IMR-90 (cell line): Measurements from ENCODE around the gene ABCB4. TPM values are rescaled to one million over a fixed set of nuclear protein-coding genes. Genes with fewer than 3 reads are reported as not detected.

ENCODE experiments used
- ATAC-seq: fragments of 200-7000 bp; cut with Tn5 transposase; 2 replicates; pipeline ENCODE4 v1.9.1; 2020; ENCODE audit warnings: low read depth, mild to moderate bottlenecking, moderate library complexity
- BruUV-seq: library from RNA; stranded (reverse); fragments of 400-500 nt; replicated peaks from 2 replicates; lab custom pipeline; 2021; lab: Mats Ljungman, UMichigan
- CTCF ChIA-PET: fragments of 300-600 bp; formaldehyde crosslinking; extraction: SDS; loops from one replicate; lab custom pipeline; 2021; ENCODE audit warnings: antibody characterized with exemption; lab: Yijun Ruan, JAX
- POLR2A ChIA-PET: fragments of 300-600 bp; sonication (Branson Sonifier 250); formaldehyde crosslinking; loops from one replicate; lab custom pipeline; 2022; ENCODE audit warnings: antibody characterized with exemption; ENCODE audit not compliant: unreplicated experiment; lab: Charles Lee
- DNase-seq: peaks from one replicate; pipeline ENCODE4 v3.0.0; 2013
- H2AFZ ChIP-seq: replicated peaks from 2 replicates; pipeline ENCODE3; 2013; ENCODE audit warnings: low read length, mild to moderate bottlenecking; ENCODE audit not compliant: poor library complexity
- H2AK5ac ChIP-seq: 2 replicates; pipeline ENCODE4 v1.6.1; 2013; ENCODE audit warnings: low read depth, low read length, inconsistent platforms
- H2AK9ac ChIP-seq: replicated peaks from 2 replicates; pipeline ENCODE3; 2013; ENCODE audit warnings: mild to moderate bottlenecking, low read depth, low read length, moderate library complexity; ENCODE audit not compliant: poor library complexity
- H2BK120ac ChIP-seq: 2 replicates; pipeline ENCODE4 v1.6.1; 2013; ENCODE audit warnings: low read depth, low read length, inconsistent platforms
- H2BK15ac ChIP-seq: 3 replicates; pipeline ENCODE4 v1.6.1; 2013; ENCODE audit warnings: low read depth, low read length, inconsistent platforms
- H2BK20ac ChIP-seq: 2 replicates; pipeline ENCODE4 v1.6.1; 2013; ENCODE audit warnings: low read depth, mild to moderate bottlenecking, inconsistent platforms, low read length, moderate library complexity
- H2BK5ac ChIP-seq: 2 replicates; pipeline ENCODE4 v1.6.1; 2013; ENCODE audit warnings: mild to moderate bottlenecking, low read depth, low read length, inconsistent platforms; ENCODE audit not compliant: poor library complexity, severe bottlenecking
- H3K14ac ChIP-seq: replicated peaks from 2 replicates; pipeline ENCODE4 v1.6.1; 2013; ENCODE audit warnings: low read depth, low read length, inconsistent platforms
- H3K18ac ChIP-seq: 2 replicates; pipeline ENCODE4 v1.6.1; 2013; ENCODE audit warnings: low read depth, low read length, control low read depth
- H3K23ac ChIP-seq: 2 replicates; pipeline ENCODE4 v1.6.1; 2013; ENCODE audit warnings: low read depth, low read length, inconsistent platforms
- H3K27ac ChIP-seq: 2 replicates; pipeline ENCODE4 v1.5.1; 2013; ENCODE audit warnings: mild to moderate bottlenecking, control low read depth, low read length; ENCODE audit not compliant: insufficient read depth
- H3K27me3 ChIP-seq: 2 replicates; pipeline ENCODE4 v1.6.1; 2013; ENCODE audit warnings: low read length; ENCODE audit not compliant: control insufficient read depth, insufficient read depth
- H3K36me3 ChIP-seq: 2 replicates; pipeline ENCODE4 v1.6.1; 2013; ENCODE audit warnings: low read length, mixed read lengths; ENCODE audit not compliant: control insufficient read depth, insufficient read depth
- H3K4ac ChIP-seq: 2 replicates; pipeline ENCODE4 v1.6.1; 2013; ENCODE audit warnings: low read depth, low read length, inconsistent platforms
- H3K4me1 ChIP-seq: 2 replicates; pipeline ENCODE4 v1.6.1; 2013; ENCODE audit warnings: low read length, mixed read lengths; ENCODE audit not compliant: control insufficient read depth, insufficient read depth
- H3K4me2 ChIP-seq: 2 replicates; pipeline ENCODE4 v1.6.1; 2013; ENCODE audit warnings: low read depth, mild to moderate bottlenecking, control low read depth, low read length, moderate library complexity
- H3K4me3 ChIP-seq: 2 replicates; pipeline ENCODE4 v1.5.1; 2013; ENCODE audit warnings: low read depth, mild to moderate bottlenecking, control low read depth, low read length, moderate library complexity; ENCODE audit not compliant: insufficient read depth
- H3K56ac ChIP-seq: 2 replicates; pipeline ENCODE4 v1.6.1; 2013; ENCODE audit warnings: low read length, inconsistent platforms; ENCODE audit not compliant: insufficient read depth; ENCODE audit errors: extremely low read depth
- H3K79me1 ChIP-seq, 2 experiments: 2 replicates each; pipeline ENCODE4 v1.6.1; 2013; ENCODE audit warnings: low read length in 2 of 2, inconsistent platforms in 1 of 2, low read depth in 1 of 2
- H3K9ac ChIP-seq: 2 replicates; pipeline ENCODE4 v1.6.1; 2013; ENCODE audit warnings: low read depth, low read length, control low read depth
- H3K9me1 ChIP-seq: 2 replicates; pipeline ENCODE4 v1.6.1; 2013; ENCODE audit warnings: low read length, inconsistent platforms; ENCODE audit not compliant: insufficient read depth
- H3K9me3 ChIP-seq: 2 replicates; pipeline ENCODE4 v1.6.1; 2013; ENCODE audit warnings: low read length; ENCODE audit not compliant: control insufficient read depth, insufficient read depth
- H4K20me1 ChIP-seq: 2 replicates; pipeline ENCODE4 v1.6.1; 2013; ENCODE audit warnings: low read length, inconsistent platforms; ENCODE audit not compliant: insufficient read depth
- H4K5ac ChIP-seq: 2 replicates; pipeline ENCODE4 v1.6.1; 2013; ENCODE audit warnings: mild to moderate bottlenecking, low read depth, low read length, control low read depth
- H4K8ac ChIP-seq, 2 experiments: 2 replicates each; pipeline ENCODE4 v1.6.1; 2013; ENCODE audit warnings: low read depth in 2 of 2, low read length in 2 of 2, control low read depth in 1 of 2, inconsistent platforms in 1 of 2
- H4K91ac ChIP-seq: 2 replicates; pipeline ENCODE4 v1.6.1; 2013; ENCODE audit warnings: low read depth, low read length, inconsistent platforms; ENCODE audit not compliant: insufficient read depth
- BHLHE40 ChIP-seq: fragments of 150-350 bp; IDR thresholded peaks from 2 replicates; pipeline ENCODE4 v1.6.1; 2016; ENCODE audit warnings: mild to moderate bottlenecking, low read depth, low read length
- ELK1 ChIP-seq: fragments of 150-350 bp; IDR thresholded peaks from 2 replicates; pipeline ENCODE4 v1.6.1; 2016; ENCODE audit warnings: low read depth, mild to moderate bottlenecking, low read length, moderate library complexity, borderline replicate concordance
- RAD21 ChIP-seq: IDR thresholded peaks from 2 replicates; pipeline ENCODE4 v1.6.1; 2012; ENCODE audit warnings: low read length, improper control_type of control experiment
- SMC3 ChIP-seq: fragments of 150-350 bp; IDR thresholded peaks from 2 replicates; pipeline ENCODE4 v1.6.1; 2016; ENCODE audit warnings: low read depth, mild to moderate bottlenecking, antibody characterized with exemption, low read length, moderate library complexity
- WGBS, 2 experiments: methylation state at CpG; one replicate each; pipeline versions ENCODE4 v1.1.5 to v1.1.7; 2013; ENCODE audit warnings: missing lambda C conversion rate in 2 of 2; ENCODE audit not compliant: insufficient read length in 1 of 2; ENCODE audit errors: extremely low coverage in 2 of 2; 5-methylcytosine and 5-hydroxymethylcytosine counted together
- dilution Hi-C: fragments of 300-500 bp; cut with HindIII; formaldehyde crosslinking; loops from one replicate; pipeline ENCODE4 v1.14.3; 2018; ENCODE audit warnings: low sequenced_read_pairs; ENCODE audit not compliant: unreplicated experiment
- in situ Hi-C: fragments of 300-500 bp; cut with MboI; formaldehyde crosslinking; loops from 3 replicates; pipeline ENCODE4 v1.14.3; 2019; ENCODE audit warnings: low sequenced_read_pairs, inconsistent platforms, mixed read lengths
- intact Hi-C: fragments of 100-400 bp; cut with micrococcal nuclease; formaldehyde crosslinking; loops from 2 replicates; pipeline ENCODE4 v1.10.0; 2022
- polyA plus RNA-seq, 3 experiments: library from polyadenylated mRNA; depleted of rRNA; stranded (reverse); fragments of >200 nt; gene quantifications; 2 replicates each; pipeline ENCODE4 v1.2.3, GENCODE V29; 2012; ENCODE audit warnings: low replicate concordance in 1 of 3
- total RNA-seq: library from RNA; depleted of rRNA; stranded (reverse); fragments of >200 nt; gene quantifications from 2 replicates; pipeline ENCODE4 v1.2.3, GENCODE V29; 2012
- TF ChIP-seq, protein P1 (sequence below): conservative IDR thresholded peaks from 2 replicates; pipeline ENCODE4 v1.5.1; 2012; ENCODE audit warnings: mild to moderate bottlenecking, low read depth, low read length, improper control_type of control experiment

ABCB4 gene
- total and polyA plus RNA-seq, 2 of the 4 experiments (the other 2 are of a cell fraction): not detected

GRCh38 chr7:87416682-87417587 is 58.5 kb downstream of the ABCB4 start:
- H2AFZ ChIP-seq: no peak overlapping the region
- in situ Hi-C loops: loop anchor here (5.0 to 25.0 kb wide), 2 partner anchors 105 to 480 kb away; no protein-coding TSS in a partner anchor
- dilution Hi-C loops: no loop called here
- H3K4ac ChIP-seq: no peak overlapping the region
- H3K27ac ChIP-seq: no peak overlapping the region
- no peak overlapping the region for H4K91ac ChIP-seq
- peaks cover 2% of the 10 kb centered on the region; the same call in 1 of the 2 replicates for H3K27me3 ChIP-seq
- H2AK9ac ChIP-seq: no peak overlapping the region
- intact Hi-C loops: loop anchor here (1.0 to 5.0 kb wide), 5 partner anchors 105 to 480 kb away; partner anchors contain the start of gene DMTF1
- H4K20me1 ChIP-seq: no peaks in the 10 kb centered on the region
- CTCF ChIA-PET: interaction anchor here (0.6 to 7.4 kb wide), 6 partner anchors 18 to 470 kb away, joined by 3 to 60 read pairs (median 3); no protein-coding TSS in a partner anchor
- no peak overlapping the region for H3K56ac ChIP-seq
- no peak overlapping the region for H2AK5ac ChIP-seq
- TF ChIP-seq SMC3: peak; percentile 95
- peak; percentile 89 for TF ChIP-seq RAD21
- TF ChIP-seq BHLHE40: no peak
- TF ChIP-seq ELK1: no peak
- TF ChIP-seq, protein P1, sequence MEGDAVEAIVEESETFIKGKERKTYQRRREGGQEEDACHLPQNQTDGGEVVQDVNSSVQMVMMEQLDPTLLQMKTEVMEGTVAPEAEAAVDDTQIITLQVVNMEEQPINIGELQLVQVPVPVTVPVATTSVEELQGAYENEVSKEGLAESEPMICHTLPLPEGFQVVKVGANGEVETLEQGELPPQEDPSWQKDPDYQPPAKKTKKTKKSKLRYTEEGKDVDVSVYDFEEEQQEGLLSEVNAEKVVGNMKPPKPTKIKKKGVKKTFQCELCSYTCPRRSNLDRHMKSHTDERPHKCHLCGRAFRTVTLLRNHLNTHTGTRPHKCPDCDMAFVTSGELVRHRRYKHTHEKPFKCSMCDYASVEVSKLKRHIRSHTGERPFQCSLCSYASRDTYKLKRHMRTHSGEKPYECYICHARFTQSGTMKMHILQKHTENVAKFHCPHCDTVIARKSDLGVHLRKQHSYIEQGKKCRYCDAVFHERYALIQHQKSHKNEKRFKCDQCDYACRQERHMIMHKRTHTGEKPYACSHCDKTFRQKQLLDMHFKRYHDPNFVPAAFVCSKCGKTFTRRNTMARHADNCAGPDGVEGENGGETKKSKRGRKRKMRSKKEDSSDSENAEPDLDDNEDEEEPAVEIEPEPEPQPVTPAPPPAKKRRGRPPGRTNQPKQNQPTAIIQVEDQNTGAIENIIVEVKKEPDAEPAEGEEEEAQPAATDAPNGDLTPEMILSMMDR: peak; percentile 85
- H2BK120ac ChIP-seq: no peak overlapping the region
- peaks cover 12% of the 10 kb centered on the region for H3K4me1 ChIP-seq
- H3K23ac ChIP-seq: no peak overlapping the region
- peaks cover 6% of the 10 kb centered on the region; the same call in 1 of the 2 replicates for H3K9me1 ChIP-seq
- DNase-seq (peak; percentile 69), ATAC-seq (peak; percentile 22; the same call in 1 of the 2 replicates)
- H3K14ac ChIP-seq: no peak overlapping the region
- no peaks in the 10 kb centered on the region for H3K79me1 ChIP-seq
- H2BK15ac ChIP-seq: no peak overlapping the region
- H2BK20ac ChIP-seq: no peak overlapping the region
- no peak overlapping the region for H3K4me3 ChIP-seq
- POLR2A ChIA-PET: interaction anchor here (3.8 kb wide), 1 partner anchor 101 kb away, joined by 15 read pairs; no protein-coding TSS in a partner anchor
- no peak overlapping the region for H2BK5ac ChIP-seq
- no peak overlapping the region for H4K5ac ChIP-seq
- no peaks in the 10 kb centered on the region for H3K9me3 ChIP-seq
- H4K8ac ChIP-seq: no peak overlapping the region
- H3K36me3 ChIP-seq: no peaks in the 10 kb centered on the region
- WGBS, 2 experiments: no CpG with 5 or more reads among the region's 5 CpGs
- H3K18ac ChIP-seq: no peak overlapping the region
- H3K9ac ChIP-seq: no peak overlapping the region
- no TSS peak for BruUV-seq
- H3K4me2 ChIP-seq: no peak overlapping the region
